ENCODE data around the gene SFT2D1.
A peak's percentile ranks its signal among the peaks of the same experiment; 100 is the strongest.
"Not testable (repeated sequence)": the region's sequence is repeated elsewhere in the genome, so short reads cannot be mapped to it uniquely, and the experiment has no call there.

The SFT2D1 gene

GRCh38 chr6:166362427-166362826 is 20.1 kb upstream of the SFT2D1 start:
- not testable (repeated sequence) for DNase-seq

GRCh38 chr6:166361077-166361429 is 18.7 kb upstream of the SFT2D1 start:
- peak; percentile 22 for DNase-seq

GRCh38 chr6:166360243-166361076 is 18.1 kb upstream of the SFT2D1 start:
- DNase-seq, result peak; percentile 33

- no peak for DNase-seq
These were observed 13.2 kb upstream of the SFT2D1 start for GRCh38 chr6:166355552-166355951.

- DNase-seq, result no peak
These were observed 12.6 kb upstream of the SFT2D1 start for GRCh38 chr6:166354965-166355364.

DNA sequence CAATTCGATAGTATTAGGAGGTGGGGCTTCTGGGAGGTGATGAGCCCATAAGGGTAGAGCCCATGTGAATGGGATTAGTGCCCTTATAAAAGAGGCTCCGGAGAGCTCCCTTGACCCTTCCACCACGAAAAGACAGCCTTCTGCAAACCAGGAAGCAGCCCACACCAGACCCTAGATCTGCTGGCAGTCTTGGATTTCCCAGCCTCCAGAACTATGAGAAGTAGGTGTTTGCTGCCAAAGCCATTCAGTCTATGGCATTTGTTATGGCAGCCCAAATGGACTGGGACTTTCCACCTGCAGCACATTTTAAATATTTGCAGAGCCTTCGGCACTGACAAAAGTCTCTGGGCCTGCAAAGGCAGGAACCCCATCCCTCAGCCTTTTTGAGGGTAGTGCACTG is 11.8 kb upstream of the SFT2D1 start:
- DNase-seq, result no peak

- no peak for DNase-seq
These were observed 11.2 kb upstream of the SFT2D1 start for GRCh38 chr6:166353507-166353906.

DNA sequence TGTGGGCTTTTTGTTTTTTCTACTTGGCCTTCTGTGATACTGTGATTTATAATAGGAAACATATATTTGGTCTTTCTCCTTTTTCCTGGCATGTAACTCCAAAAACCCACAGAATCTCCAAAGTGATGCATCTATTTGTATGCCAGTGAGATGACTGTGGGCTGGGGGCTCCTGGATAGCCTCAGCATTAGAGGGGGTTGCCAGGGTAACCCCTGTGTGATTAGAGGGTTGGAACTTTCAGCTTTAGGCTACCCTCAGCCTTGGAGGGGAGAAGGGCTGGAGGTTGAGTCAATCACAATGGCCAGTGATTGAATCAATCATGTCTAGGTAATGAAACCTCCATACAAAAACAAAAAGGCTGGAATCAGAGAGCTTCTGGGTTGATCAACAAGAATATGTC is 10.6 kb upstream of the SFT2D1 start:
- no peak for DNase-seq

DNA sequence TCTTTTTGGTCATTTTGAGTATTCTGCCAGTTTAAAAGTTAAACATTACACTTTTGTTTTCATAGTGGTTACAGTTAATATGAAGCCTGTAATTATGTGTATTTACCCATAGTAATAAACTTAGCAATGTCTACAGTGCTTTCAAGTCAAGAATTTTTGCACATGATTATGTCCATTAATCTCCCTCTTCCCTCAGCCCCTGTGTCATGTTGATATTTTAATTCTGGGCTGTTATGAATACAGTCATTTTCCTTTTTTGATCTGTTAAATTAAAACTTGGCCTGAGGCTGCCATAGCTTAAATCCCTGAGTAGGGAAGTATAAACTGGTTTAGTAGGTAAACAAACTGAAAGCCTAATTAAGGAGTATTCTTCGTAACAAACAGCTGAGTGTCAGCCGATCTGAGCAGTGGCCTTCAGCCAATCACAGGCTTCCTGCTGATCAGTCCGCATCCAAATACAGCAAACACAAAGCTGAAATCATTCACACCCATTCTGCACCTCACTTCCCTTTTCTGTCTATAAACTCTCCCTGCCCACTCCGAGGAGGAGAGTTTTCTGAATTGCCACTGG is 9.5 kb upstream of the SFT2D1 start:
- no peak for DNase-seq

- no peak for DNase-seq
These were observed 6.1 kb upstream of the SFT2D1 start for GRCh38 chr6:166348305-166348949.

DNA sequence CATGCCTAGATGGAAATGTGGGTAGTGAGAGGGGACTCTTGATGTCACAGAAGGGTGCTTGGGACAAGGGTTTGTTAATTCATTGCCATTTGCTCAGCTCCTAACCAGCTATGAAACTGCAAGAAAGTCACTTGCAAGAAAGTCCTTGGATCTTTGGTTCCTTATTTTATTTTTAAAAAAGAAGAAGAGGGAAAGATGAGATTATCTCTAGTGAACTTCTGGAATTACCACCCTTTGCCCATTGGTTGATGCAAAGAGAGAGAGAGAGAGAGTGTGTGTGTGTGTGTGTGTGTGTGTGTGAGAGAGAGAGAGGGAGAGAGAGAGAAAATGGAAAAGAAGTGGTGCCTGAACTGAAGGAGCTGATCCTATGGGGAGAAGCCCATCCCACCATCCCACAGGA is 4.6 kb upstream of the SFT2D1 start:
- no peak for DNase-seq

- DNase-seq, result no peak
These were observed 4.1 kb upstream of the SFT2D1 start for GRCh38 chr6:166346449-166346848.

DNA sequence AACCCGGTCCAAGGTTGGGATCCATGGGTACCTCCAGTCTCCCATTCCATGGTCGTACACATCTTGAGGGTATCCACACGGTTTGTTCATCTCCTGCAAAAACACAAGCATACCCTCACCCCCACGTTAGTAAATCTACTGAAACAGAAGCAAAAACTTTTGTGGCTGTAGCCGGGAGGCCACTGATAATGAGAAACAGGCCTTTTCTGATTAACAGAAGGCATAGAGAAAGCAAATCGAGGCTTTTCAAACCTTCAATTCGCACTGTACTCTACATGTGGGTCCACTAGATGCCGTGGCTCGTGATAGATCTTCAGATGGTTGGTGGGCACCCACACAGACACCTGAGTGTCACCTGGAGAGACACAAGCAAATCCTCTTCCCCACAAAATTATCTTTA is 3.3 kb upstream of the SFT2D1 start:
- not testable (repeated sequence) for DNase-seq

- not testable (repeated sequence) for DNase-seq
These were observed 2.6 kb upstream of the SFT2D1 start for GRCh38 chr6:166344921-166345320.

DNA sequence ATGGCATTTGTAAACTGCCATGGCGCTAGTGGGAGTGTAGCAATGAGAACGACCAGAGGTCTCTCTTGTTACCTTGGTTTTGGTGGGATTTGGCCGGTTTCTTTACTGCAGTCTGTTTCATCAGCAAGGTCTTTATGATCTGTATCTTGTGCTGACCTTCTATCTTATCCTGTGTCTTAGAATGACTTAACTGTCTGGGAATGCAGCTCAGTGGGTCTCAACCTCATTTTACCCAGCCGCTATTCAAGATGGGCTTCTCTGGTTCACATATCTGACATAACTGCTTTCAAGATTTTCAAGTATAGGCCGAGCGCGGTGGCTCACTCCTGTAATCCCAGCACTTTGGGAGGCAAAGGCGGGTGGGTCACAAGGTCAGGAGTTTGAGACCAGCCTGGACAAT is 1.9 kb upstream of the SFT2D1 start:
- DNase-seq, result no peak

GRCh38 chr6:166343150-166343487 is 774 bp upstream of the SFT2D1 start:
- no peak for DNase-seq

DNA sequence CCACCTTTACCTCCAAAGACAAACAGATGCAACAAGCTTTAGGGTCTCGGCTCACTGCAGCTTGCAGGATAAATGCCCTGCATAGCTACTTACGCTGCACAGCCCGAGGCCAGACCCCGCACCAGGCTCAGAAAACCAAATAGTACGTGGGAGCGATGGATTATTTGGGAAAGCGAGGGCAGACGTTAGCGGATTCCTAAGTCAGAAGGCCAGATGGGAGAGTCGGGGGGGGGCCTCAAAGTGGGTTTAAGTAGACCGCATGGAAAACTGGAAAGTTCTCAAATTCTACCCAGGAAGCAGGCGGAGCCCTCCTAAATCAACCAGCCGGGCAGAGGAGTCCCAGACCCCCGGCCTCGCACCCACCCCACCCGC is 382 bp downstream of the SFT2D1 start:
- DNase-seq, result no peak

GRCh38 chr6:166341464-166341863 is 881 bp downstream of the SFT2D1 start:
- DNase-seq, result no peak

GRCh38 chr6:166338854-166339253 is 3.5 kb downstream of the SFT2D1 start:
- no peak for DNase-seq

GRCh38 chr6:166336847-166337246 is 5.5 kb downstream of the SFT2D1 start:
- no peak for DNase-seq

DNA sequence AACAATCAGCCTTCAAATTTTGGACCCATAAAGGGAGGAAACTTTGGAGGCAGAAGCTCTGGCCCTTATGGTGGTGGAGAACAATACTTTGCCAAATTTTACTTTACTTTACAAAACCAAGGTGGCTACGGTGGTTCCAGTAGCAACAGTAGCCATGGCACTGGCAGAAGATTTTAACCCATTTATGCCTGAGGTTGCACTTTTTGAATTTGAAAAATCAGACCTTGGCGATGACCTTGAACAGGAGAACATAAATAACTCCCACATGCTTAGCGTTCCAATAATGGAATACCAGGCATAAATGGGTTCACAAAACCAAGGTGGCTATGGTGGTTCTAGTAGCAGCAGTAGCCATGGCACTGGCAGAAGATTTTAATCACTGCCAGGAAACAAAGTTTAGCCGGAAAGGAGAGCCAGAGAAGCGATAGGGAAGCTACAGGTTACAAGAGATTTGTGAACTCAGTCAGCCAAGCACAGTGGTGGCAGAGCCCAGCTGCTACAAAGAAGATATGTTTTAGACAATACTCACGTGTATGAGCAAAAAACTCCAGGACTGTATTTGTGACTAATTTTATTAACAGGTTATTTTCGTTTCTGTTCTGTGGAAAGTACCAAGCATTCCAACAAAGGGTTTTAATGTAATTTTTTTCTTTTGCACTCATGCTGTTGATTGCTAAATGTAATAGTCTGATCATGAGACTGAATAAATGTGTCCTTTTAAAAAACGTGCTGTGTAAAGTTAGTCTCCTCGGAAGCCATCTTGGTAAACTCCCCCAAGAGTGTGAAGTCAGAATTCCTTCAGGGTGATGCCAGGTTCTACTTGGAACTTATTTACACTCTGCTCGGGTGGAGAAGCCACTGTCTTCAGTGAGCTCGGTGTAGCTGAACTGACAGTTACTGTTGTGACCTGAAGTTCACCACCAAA is 6.7 kb downstream of the SFT2D1 start:
- DNase-seq, result no peak

DNA sequence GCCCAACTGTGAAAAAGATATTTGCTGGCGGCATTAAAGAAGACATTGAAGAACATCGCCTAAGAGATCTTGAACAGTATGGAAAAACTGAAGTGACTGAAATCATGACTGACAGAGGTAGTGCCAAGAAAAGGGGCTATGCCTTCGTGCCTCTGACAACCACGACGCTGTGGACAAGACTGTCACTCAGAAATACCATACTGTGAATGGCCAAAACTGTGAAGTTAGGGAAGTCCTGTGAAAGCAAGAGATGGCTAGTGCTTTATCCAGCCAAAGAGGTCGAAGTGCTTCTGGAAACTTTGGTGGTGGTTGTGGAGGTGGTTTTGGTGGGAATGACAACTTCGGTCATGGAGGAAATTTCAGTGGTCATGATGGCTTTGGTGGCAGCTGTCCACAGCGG is 7.5 kb downstream of the SFT2D1 start:
- no peak for DNase-seq
